HG03457 (cell line): ENCODE measurements around the gene BHLHE23.

Experiments used
- ATAC-seq: cut with Tn5 transposase; IDR thresholded peaks from one replicate; pipeline ENCODE4 v1.9.1; 2021; ENCODE audit warnings: moderate number of reproducible peaks; ENCODE audit not compliant: unreplicated experiment

BHLHE23 gene

GRCh38 chr20:63009988-63010769 is 3.4 kb upstream of the BHLHE23 start:
- ATAC-seq, result peak; percentile 36

GRCh38 chr20:63009045-63009961 is 2.5 kb upstream of the BHLHE23 start:
- peak; percentile 31 for ATAC-seq

GRCh38 chr20:63008541-63009044 is 1.8 kb upstream of the BHLHE23 start:
- no peak for ATAC-seq

- no peak for ATAC-seq
Measured at GRCh38 chr20:63007646-63008488, 1.1 kb upstream of the BHLHE23 start.

- ATAC-seq, result no peak
Measured at GRCh38 chr20:63007360-63007645, 539 bp upstream of the BHLHE23 start.

GRCh38 chr20:63005862-63006539 is 763 bp downstream of the BHLHE23 start:
- ATAC-seq, result no peak

- no peak for ATAC-seq
Measured at GRCh38 chr20:63005365-63005861, 1.4 kb downstream of the BHLHE23 start.

- ATAC-seq, result no peak
Measured at GRCh38 chr20:63004607-63005364, 2.0 kb downstream of the BHLHE23 start.

GRCh38 chr20:63003546-63003945 is 3.2 kb downstream of the BHLHE23 start:
- no peak for ATAC-seq

- no peak for ATAC-seq
Measured at GRCh38 chr20:63002511-63002910, 4.3 kb downstream of the BHLHE23 start.

GRCh38 chr20:63000958-63001357 is 5.8 kb downstream of the BHLHE23 start:
- no peak for ATAC-seq

GRCh38 chr20:63000036-63000435 is 6.7 kb downstream of the BHLHE23 start:
- ATAC-seq, result no peak

- no peak for ATAC-seq
Measured at GRCh38 chr20:62999580-62999979, 7.2 kb downstream of the BHLHE23 start.

GRCh38 chr20:62998449-62998848 is 8.3 kb downstream of the BHLHE23 start:
- no peak for ATAC-seq

- ATAC-seq, result no peak
Measured at GRCh38 chr20:62997417-62998035, 9.2 kb downstream of the BHLHE23 start.

GRCh38 chr20:62996596-62996982 is 10.2 kb downstream of the BHLHE23 start:
- ATAC-seq, result no peak

GRCh38 chr20:62995898-62996595 is 10.7 kb downstream of the BHLHE23 start:
- no peak for ATAC-seq

- ATAC-seq, result no peak
Measured at GRCh38 chr20:62995481-62995880, 11.3 kb downstream of the BHLHE23 start.

GRCh38 chr20:62994869-62995281 is 11.9 kb downstream of the BHLHE23 start:
- no peak for ATAC-seq
